IMR-90 (cell line): ENCODE data around the gene TELO2. TPM values are rescaled to one million over a fixed set of nuclear protein-coding genes. Genes with fewer than 3 reads are reported as not detected.
A peak's percentile ranks its signal among the peaks of the same experiment; 100 is the strongest.

Experiments
- ATAC-seq: fragments of 200-7000 bp; cut with Tn5 transposase; 2 replicates; pipeline ENCODE4 v1.9.1; 2020; ENCODE audit warnings: low read depth, mild to moderate bottlenecking, moderate library complexity
- BruUV-seq: library from RNA; stranded (reverse); fragments of 400-500 nt; replicated peaks from 2 replicates; lab custom pipeline; 2021; lab: Mats Ljungman, UMichigan
- CTCF ChIA-PET: fragments of 300-600 bp; formaldehyde crosslinking; extraction: SDS; loops from one replicate; lab custom pipeline; 2021; ENCODE audit warnings: antibody characterized with exemption; lab: Yijun Ruan, JAX
- POLR2A ChIA-PET: fragments of 300-600 bp; sonication (Branson Sonifier 250); formaldehyde crosslinking; loops from one replicate; lab custom pipeline; 2022; ENCODE audit warnings: antibody characterized with exemption; ENCODE audit not compliant: unreplicated experiment; lab: Charles Lee
- DNase-seq: peaks from one replicate; pipeline ENCODE4 v3.0.0; 2013
- H2AFZ ChIP-seq: replicated peaks from 2 replicates; pipeline ENCODE3; 2013; ENCODE audit warnings: low read length, mild to moderate bottlenecking; ENCODE audit not compliant: poor library complexity
- H2AK5ac ChIP-seq: 2 replicates; pipeline ENCODE4 v1.6.1; 2013; ENCODE audit warnings: low read depth, low read length, inconsistent platforms
- H2AK9ac ChIP-seq: replicated peaks from 2 replicates; pipeline ENCODE3; 2013; ENCODE audit warnings: mild to moderate bottlenecking, low read depth, low read length, moderate library complexity; ENCODE audit not compliant: poor library complexity
- H2BK120ac ChIP-seq: 2 replicates; pipeline ENCODE4 v1.6.1; 2013; ENCODE audit warnings: low read depth, low read length, inconsistent platforms
- H2BK15ac ChIP-seq: 3 replicates; pipeline ENCODE4 v1.6.1; 2013; ENCODE audit warnings: low read depth, low read length, inconsistent platforms
- H2BK20ac ChIP-seq: 2 replicates; pipeline ENCODE4 v1.6.1; 2013; ENCODE audit warnings: low read depth, mild to moderate bottlenecking, inconsistent platforms, low read length, moderate library complexity
- H2BK5ac ChIP-seq: 2 replicates; pipeline ENCODE4 v1.6.1; 2013; ENCODE audit warnings: mild to moderate bottlenecking, low read depth, low read length, inconsistent platforms; ENCODE audit not compliant: poor library complexity, severe bottlenecking
- H3K14ac ChIP-seq: replicated peaks from 2 replicates; pipeline ENCODE4 v1.6.1; 2013; ENCODE audit warnings: low read depth, low read length, inconsistent platforms
- H3K18ac ChIP-seq: 2 replicates; pipeline ENCODE4 v1.6.1; 2013; ENCODE audit warnings: low read depth, low read length, control low read depth
- H3K23ac ChIP-seq: 2 replicates; pipeline ENCODE4 v1.6.1; 2013; ENCODE audit warnings: low read depth, low read length, inconsistent platforms
- H3K27ac ChIP-seq: 2 replicates; pipeline ENCODE4 v1.5.1; 2013; ENCODE audit warnings: mild to moderate bottlenecking, control low read depth, low read length; ENCODE audit not compliant: insufficient read depth
- H3K27me3 ChIP-seq: 2 replicates; pipeline ENCODE4 v1.6.1; 2013; ENCODE audit warnings: low read length; ENCODE audit not compliant: control insufficient read depth, insufficient read depth
- H3K36me3 ChIP-seq: 2 replicates; pipeline ENCODE4 v1.6.1; 2013; ENCODE audit warnings: low read length, mixed read lengths; ENCODE audit not compliant: control insufficient read depth, insufficient read depth
- H3K4ac ChIP-seq: 2 replicates; pipeline ENCODE4 v1.6.1; 2013; ENCODE audit warnings: low read depth, low read length, inconsistent platforms
- H3K4me1 ChIP-seq: 2 replicates; pipeline ENCODE4 v1.6.1; 2013; ENCODE audit warnings: low read length, mixed read lengths; ENCODE audit not compliant: control insufficient read depth, insufficient read depth
- H3K4me2 ChIP-seq: 2 replicates; pipeline ENCODE4 v1.6.1; 2013; ENCODE audit warnings: low read depth, mild to moderate bottlenecking, control low read depth, low read length, moderate library complexity
- H3K4me3 ChIP-seq: 2 replicates; pipeline ENCODE4 v1.5.1; 2013; ENCODE audit warnings: low read depth, mild to moderate bottlenecking, control low read depth, low read length, moderate library complexity; ENCODE audit not compliant: insufficient read depth
- H3K56ac ChIP-seq: 2 replicates; pipeline ENCODE4 v1.6.1; 2013; ENCODE audit warnings: low read length, inconsistent platforms; ENCODE audit not compliant: insufficient read depth; ENCODE audit errors: extremely low read depth
- H3K79me1 ChIP-seq, 2 experiments: 2 replicates each; pipeline ENCODE4 v1.6.1; 2013; ENCODE audit warnings: low read length in 2 of 2, inconsistent platforms in 1 of 2, low read depth in 1 of 2
- H3K9ac ChIP-seq: 2 replicates; pipeline ENCODE4 v1.6.1; 2013; ENCODE audit warnings: low read depth, low read length, control low read depth
- H3K9me1 ChIP-seq: 2 replicates; pipeline ENCODE4 v1.6.1; 2013; ENCODE audit warnings: low read length, inconsistent platforms; ENCODE audit not compliant: insufficient read depth
- H3K9me3 ChIP-seq: 2 replicates; pipeline ENCODE4 v1.6.1; 2013; ENCODE audit warnings: low read length; ENCODE audit not compliant: control insufficient read depth, insufficient read depth
- H4K20me1 ChIP-seq: 2 replicates; pipeline ENCODE4 v1.6.1; 2013; ENCODE audit warnings: low read length, inconsistent platforms; ENCODE audit not compliant: insufficient read depth
- H4K5ac ChIP-seq: 2 replicates; pipeline ENCODE4 v1.6.1; 2013; ENCODE audit warnings: mild to moderate bottlenecking, low read depth, low read length, control low read depth
- H4K8ac ChIP-seq, 2 experiments: 2 replicates each; pipeline ENCODE4 v1.6.1; 2013; ENCODE audit warnings: low read depth in 2 of 2, low read length in 2 of 2, control low read depth in 1 of 2, inconsistent platforms in 1 of 2
- H4K91ac ChIP-seq: 2 replicates; pipeline ENCODE4 v1.6.1; 2013; ENCODE audit warnings: low read depth, low read length, inconsistent platforms; ENCODE audit not compliant: insufficient read depth
- BHLHE40 ChIP-seq: fragments of 150-350 bp; IDR thresholded peaks from 2 replicates; pipeline ENCODE4 v1.6.1; 2016; ENCODE audit warnings: mild to moderate bottlenecking, low read depth, low read length
- MAFK ChIP-seq: IDR thresholded peaks from 2 replicates; pipeline ENCODE4 v1.6.1; 2012; ENCODE audit warnings: low read depth, low read length, improper control_type of control experiment
- MAZ ChIP-seq: IDR thresholded peaks from 2 replicates; pipeline ENCODE4 v1.6.1; 2012; ENCODE audit warnings: low read depth, mild to moderate bottlenecking, low read length, improper control_type of control experiment, moderate library complexity, borderline replicate concordance
- POLR2A ChIP-seq: IDR thresholded peaks from 2 replicates; pipeline ENCODE4 v1.6.1; 2012; ENCODE audit warnings: mild to moderate bottlenecking, low read depth, low read length
- RAD21 ChIP-seq: IDR thresholded peaks from 2 replicates; pipeline ENCODE4 v1.6.1; 2012; ENCODE audit warnings: low read length, improper control_type of control experiment
- RCOR1 ChIP-seq: IDR thresholded peaks from 2 replicates; pipeline ENCODE4 v1.6.1; 2012; ENCODE audit warnings: mild to moderate bottlenecking, low read length, improper control_type of control experiment; ENCODE audit not compliant: insufficient replicate concordance
- RFX5 ChIP-seq: IDR thresholded peaks from 2 replicates; pipeline ENCODE4 v1.8.0; 2012; ENCODE audit warnings: low read depth, mild to moderate bottlenecking, low read length, moderate library complexity
- SMC3 ChIP-seq: fragments of 150-350 bp; IDR thresholded peaks from 2 replicates; pipeline ENCODE4 v1.6.1; 2016; ENCODE audit warnings: low read depth, mild to moderate bottlenecking, antibody characterized with exemption, low read length, moderate library complexity
- WGBS, 2 experiments: methylation state at CpG; one replicate each; pipeline versions ENCODE4 v1.1.5 to v1.1.7; 2013; ENCODE audit warnings: missing lambda C conversion rate in 2 of 2; ENCODE audit not compliant: insufficient read length in 1 of 2; ENCODE audit errors: extremely low coverage in 2 of 2; 5-methylcytosine and 5-hydroxymethylcytosine counted together
- dilution Hi-C: fragments of 300-500 bp; cut with HindIII; formaldehyde crosslinking; loops from one replicate; pipeline ENCODE4 v1.14.3; 2018; ENCODE audit warnings: low sequenced_read_pairs; ENCODE audit not compliant: unreplicated experiment
- in situ Hi-C: fragments of 300-500 bp; cut with MboI; formaldehyde crosslinking; loops from 3 replicates; pipeline ENCODE4 v1.14.3; 2019; ENCODE audit warnings: low sequenced_read_pairs, inconsistent platforms, mixed read lengths
- intact Hi-C: fragments of 100-400 bp; cut with micrococcal nuclease; formaldehyde crosslinking; loops from 2 replicates; pipeline ENCODE4 v1.10.0; 2022
- polyA plus RNA-seq, 3 experiments: library from polyadenylated mRNA; depleted of rRNA; stranded (reverse); fragments of >200 nt; gene quantifications; 2 replicates each; pipeline ENCODE4 v1.2.3, GENCODE V29; 2012; ENCODE audit warnings: low replicate concordance in 1 of 3
- total RNA-seq: library from RNA; depleted of rRNA; stranded (reverse); fragments of >200 nt; gene quantifications from 2 replicates; pipeline ENCODE4 v1.2.3, GENCODE V29; 2012
- TF ChIP-seq, protein P1 (sequence below): conservative IDR thresholded peaks from 2 replicates; pipeline ENCODE4 v1.5.1; 2012; ENCODE audit warnings: mild to moderate bottlenecking, low read depth, low read length, improper control_type of control experiment
- TF ChIP-seq, protein P2 (sequence below): fragments of 150-350 bp; IDR thresholded peaks from 2 replicates; pipeline ENCODE4 v1.6.1; 2016; ENCODE audit warnings: low read depth, mild to moderate bottlenecking, low read length, moderate library complexity, borderline replicate concordance

The TELO2 gene
- total and polyA plus RNA-seq, 2 of the 4 experiments (the other 2 are of a cell fraction) = 6.6 to 26.6 TPM

DNA sequence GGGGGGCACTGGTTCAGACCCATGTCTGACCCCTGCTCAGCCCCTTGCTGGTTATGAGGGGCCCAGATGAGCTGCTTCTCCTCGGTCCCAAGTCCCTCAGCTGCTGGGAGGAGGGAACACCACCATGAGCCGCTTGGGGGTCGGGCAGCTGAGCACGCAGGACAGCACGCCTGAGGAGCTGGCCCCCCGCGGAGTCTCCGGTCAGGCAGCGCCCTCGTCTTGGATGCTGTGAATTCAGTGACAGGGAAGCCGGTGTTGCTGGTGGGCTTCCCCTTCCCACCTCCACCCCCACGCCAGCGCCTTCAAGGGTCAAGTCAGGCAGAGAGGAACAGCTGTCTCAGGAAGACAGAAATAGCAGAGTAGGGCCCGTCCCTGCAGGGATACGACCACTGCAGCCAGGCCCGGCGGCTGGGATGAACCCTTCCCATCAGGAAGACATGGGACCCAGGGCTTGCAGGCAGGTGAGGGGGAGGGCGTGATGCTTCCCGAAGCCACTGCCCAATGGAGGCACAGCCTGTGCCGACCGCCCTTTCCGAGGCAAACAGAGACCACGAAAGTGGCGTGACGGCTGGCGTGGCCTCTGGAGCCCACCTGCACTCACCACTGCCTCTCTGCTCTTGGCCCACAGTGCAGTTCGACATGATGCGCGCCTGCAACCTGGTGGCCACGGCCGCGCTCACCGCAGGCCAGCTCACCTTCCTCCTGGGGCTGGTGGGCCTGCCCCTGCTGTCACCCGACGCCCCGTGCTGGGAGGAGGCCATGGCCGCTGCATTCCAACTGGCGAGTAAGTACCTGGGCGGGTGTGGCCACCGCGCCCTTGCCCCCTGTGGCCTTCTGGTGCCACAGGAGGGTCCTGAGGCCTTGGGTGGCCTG, 48.4 kb downstream of the TELO2 start (continued):
- TF ChIP-seq, protein P1, sequence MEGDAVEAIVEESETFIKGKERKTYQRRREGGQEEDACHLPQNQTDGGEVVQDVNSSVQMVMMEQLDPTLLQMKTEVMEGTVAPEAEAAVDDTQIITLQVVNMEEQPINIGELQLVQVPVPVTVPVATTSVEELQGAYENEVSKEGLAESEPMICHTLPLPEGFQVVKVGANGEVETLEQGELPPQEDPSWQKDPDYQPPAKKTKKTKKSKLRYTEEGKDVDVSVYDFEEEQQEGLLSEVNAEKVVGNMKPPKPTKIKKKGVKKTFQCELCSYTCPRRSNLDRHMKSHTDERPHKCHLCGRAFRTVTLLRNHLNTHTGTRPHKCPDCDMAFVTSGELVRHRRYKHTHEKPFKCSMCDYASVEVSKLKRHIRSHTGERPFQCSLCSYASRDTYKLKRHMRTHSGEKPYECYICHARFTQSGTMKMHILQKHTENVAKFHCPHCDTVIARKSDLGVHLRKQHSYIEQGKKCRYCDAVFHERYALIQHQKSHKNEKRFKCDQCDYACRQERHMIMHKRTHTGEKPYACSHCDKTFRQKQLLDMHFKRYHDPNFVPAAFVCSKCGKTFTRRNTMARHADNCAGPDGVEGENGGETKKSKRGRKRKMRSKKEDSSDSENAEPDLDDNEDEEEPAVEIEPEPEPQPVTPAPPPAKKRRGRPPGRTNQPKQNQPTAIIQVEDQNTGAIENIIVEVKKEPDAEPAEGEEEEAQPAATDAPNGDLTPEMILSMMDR = no peak
- TF ChIP-seq BHLHE40 = no peak

DNA sequence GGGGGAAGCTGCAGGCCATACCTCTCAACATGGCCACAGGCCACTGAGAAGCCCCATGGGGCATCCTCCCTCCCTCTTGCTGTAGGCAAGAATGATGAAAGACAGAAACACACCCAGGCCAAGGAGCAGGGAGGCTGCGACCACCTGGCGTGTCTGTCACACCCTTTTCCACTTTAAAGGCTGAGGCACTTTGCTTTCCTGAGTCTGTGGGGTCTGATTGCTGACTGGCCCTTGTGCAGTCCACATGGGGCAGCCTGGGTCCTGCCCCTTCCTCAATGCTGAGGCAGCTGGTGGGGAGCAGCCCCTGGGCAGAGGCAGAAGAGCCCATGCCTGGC, 49.0 kb downstream of the TELO2 start:
- Histone ChIP-seq H2BK15ac (no peak overlapping the region), H3K4ac (no peak overlapping the region), H4K91ac (no peak overlapping the region), H3K9me1 (0 out of 2 replicates have a peak, but pooled peaks cover 9% of the 10 kb centered on the region), H3K36me3 (peaks cover 21% of the 10 kb centered on the region), H2AK9ac (peak overlapping the region; percentile 70), H2AFZ (no peak overlapping the region), H3K9me3 (no peaks in the 10 kb centered on the region), H4K8ac (no peak overlapping the region), H3K18ac (no peak overlapping the region), H3K4me2 (no peak overlapping the region), H3K4me1 (peaks cover 3% of the 10 kb centered on the region; the same call in 1 of the 2 replicates), H3K23ac (no peak overlapping the region), H3K14ac (no peak overlapping the region), H3K56ac (no peak overlapping the region), H3K4me3 (no peak overlapping the region), H3K9ac (no peak overlapping the region), H2BK5ac (no peak overlapping the region), H3K27me3 (no peaks in the 10 kb centered on the region), H4K20me1 (0 out of 2 replicates have a peak, but pooled peaks cover 3% of the 10 kb centered on the region), H3K27ac (no peak overlapping the region), H3K79me1 (peaks cover 4 to 51% of the 10 kb centered on the region in 2 experiments; a peak in 3 of 4 replicates), H2BK20ac (no peak overlapping the region), H2AK5ac (no peak overlapping the region), H4K5ac (no peak overlapping the region), H2BK120ac (no peak overlapping the region)
- WGBS, 2 experiments = 90% methylated on average over 2 of the region's 2 CpGs; no CpG with 5 or more reads in 1 of the 2 experiments
- ATAC-seq (no peak), DNase-seq (no peak)
- ChIA-PET CTCF (no interaction called here), POLR2A (no interaction called here)
- no TSS peak for BruUV-seq
- in situ Hi-C loops (no loop called here), intact Hi-C loops (no loop called here), dilution Hi-C loops (no loop called here)
- TF ChIP-seq RCOR1 = no peak
- no peak for TF ChIP-seq RFX5
- no peak for TF ChIP-seq MAFK
- TF ChIP-seq, protein P1 = no peak
- no peak for TF ChIP-seq POLR2A
- no peak for TF ChIP-seq RAD21
- no peak for TF ChIP-seq MAZ
- TF ChIP-seq, protein P2, sequence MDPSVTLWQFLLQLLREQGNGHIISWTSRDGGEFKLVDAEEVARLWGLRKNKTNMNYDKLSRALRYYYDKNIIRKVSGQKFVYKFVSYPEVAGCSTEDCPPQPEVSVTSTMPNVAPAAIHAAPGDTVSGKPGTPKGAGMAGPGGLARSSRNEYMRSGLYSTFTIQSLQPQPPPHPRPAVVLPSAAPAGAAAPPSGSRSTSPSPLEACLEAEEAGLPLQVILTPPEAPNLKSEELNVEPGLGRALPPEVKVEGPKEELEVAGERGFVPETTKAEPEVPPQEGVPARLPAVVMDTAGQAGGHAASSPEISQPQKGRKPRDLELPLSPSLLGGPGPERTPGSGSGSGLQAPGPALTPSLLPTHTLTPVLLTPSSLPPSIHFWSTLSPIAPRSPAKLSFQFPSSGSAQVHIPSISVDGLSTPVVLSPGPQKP = no peak
- TF ChIP-seq SMC3 = no peak
